B cell (primary cell): Measurements from ENCODE around the gene SLF2.

Experiments used
- EZH2 ChIP-seq: IDR thresholded peaks from 2 replicates; pipeline ENCODE4 v1.6.1; 2012; ENCODE audit warnings: borderline replicate concordance, low read depth, mild to moderate bottlenecking, moderate library complexity, low read length; ENCODE audit not compliant: insufficient read depth, poor library complexity, severe bottlenecking
- TF ChIP-seq, protein P1 (sequence below): fragments of 200-600 bp; IDR thresholded peaks from one replicate; pipeline ENCODE4 v1.8.0; 2022; ENCODE audit warnings: antibody characterized with exemption, mild to moderate bottlenecking

DNA sequence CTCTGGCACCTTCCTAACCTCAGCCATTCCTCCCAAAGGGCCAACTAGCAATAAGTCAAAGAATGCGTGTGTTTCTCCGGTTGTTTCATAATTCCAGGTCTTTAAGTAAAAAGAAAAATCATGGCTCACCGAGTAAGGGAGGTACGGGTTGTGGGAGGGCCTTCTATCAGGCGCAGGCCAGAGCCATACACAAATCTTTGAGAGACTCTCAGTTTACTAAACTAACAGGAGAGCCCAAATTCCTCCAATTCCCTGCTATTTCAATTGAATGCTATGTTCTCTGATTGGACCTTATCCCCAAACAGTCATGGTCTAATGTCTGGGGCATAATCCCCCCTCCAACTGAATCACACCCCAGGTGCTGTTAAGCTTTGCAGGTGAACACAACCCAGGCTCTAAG, 26.2 kb upstream of the SLF2 start:
- TF ChIP-seq, protein P1, sequence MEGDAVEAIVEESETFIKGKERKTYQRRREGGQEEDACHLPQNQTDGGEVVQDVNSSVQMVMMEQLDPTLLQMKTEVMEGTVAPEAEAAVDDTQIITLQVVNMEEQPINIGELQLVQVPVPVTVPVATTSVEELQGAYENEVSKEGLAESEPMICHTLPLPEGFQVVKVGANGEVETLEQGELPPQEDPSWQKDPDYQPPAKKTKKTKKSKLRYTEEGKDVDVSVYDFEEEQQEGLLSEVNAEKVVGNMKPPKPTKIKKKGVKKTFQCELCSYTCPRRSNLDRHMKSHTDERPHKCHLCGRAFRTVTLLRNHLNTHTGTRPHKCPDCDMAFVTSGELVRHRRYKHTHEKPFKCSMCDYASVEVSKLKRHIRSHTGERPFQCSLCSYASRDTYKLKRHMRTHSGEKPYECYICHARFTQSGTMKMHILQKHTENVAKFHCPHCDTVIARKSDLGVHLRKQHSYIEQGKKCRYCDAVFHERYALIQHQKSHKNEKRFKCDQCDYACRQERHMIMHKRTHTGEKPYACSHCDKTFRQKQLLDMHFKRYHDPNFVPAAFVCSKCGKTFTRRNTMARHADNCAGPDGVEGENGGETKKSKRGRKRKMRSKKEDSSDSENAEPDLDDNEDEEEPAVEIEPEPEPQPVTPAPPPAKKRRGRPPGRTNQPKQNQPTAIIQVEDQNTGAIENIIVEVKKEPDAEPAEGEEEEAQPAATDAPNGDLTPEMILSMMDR = no peak
- TF ChIP-seq EZH2 = no peak
